Activated CD4-positive, alpha-beta T cell treated with anti-CD3 and anti-CD28 coated beads for 36 hours (primary cell): ENCODE data around the gene TBC1D20. TPM values are rescaled to one million over a fixed set of nuclear protein-coding genes. Genes with fewer than 3 reads are reported as not detected.

ENCODE experiments used
- ATAC-seq: fragments of 200-7000 bp; cut with Tn5 transposase; one replicate; pipeline ENCODE4 v1.10.0; 2021; ENCODE audit warnings: mild to moderate bottlenecking, moderate library complexity
- CTCF ChIA-PET: fragments of 350-600 bp; sonication (Branson Sonifier 250); formaldehyde crosslinking; loops from one replicate; lab custom pipeline; 2021; ENCODE audit warnings: antibody characterized with exemption; lab: Charles Lee
- POLR2A ChIA-PET: fragments of 350-600 bp; sonication (Branson Sonifier 250); formaldehyde crosslinking; loops from one replicate; lab custom pipeline; 2021; ENCODE audit warnings: antibody characterized with exemption, inconsistent platforms; lab: Charles Lee
- DNase-seq: peaks from one replicate; pipeline ENCODE4 v3.0.0-alpha.2; 2020
- H3K27ac Mint-ChIP-seq: one replicate; pipeline ENCODE4 v1.8.0; 2021; ENCODE audit warnings: mixed read lengths
- H3K27me3 Mint-ChIP-seq: one replicate; pipeline ENCODE4 v1.8.0; 2021; ENCODE audit warnings: mixed read lengths
- H3K36me3 Mint-ChIP-seq: one replicate; pipeline ENCODE4 v1.8.0; 2021; ENCODE audit warnings: low read depth, mixed read lengths
- H3K4me1 Mint-ChIP-seq: one replicate; pipeline ENCODE4 v1.8.0; 2021; ENCODE audit warnings: mixed read lengths
- H3K4me3 Mint-ChIP-seq: one replicate; pipeline ENCODE4 v1.8.0; 2021; ENCODE audit warnings: mild to moderate bottlenecking, moderate library complexity, mixed read lengths
- H3K9me3 Mint-ChIP-seq: one replicate; pipeline ENCODE4 v1.8.0; 2021; ENCODE audit warnings: low read depth, mixed read lengths
- intact Hi-C, 2 experiments: fragments of 100-400 bp; cut with DNase I in 1 of 2; cut with micrococcal nuclease in 1 of 2; formaldehyde crosslinking; loops; one replicate each; pipeline versions ENCODE4 v1.14.2 to v1.15.1; 2022 to 2024; cut with DNase I, micrococcal nuclease
- total RNA-seq, 2 experiments: library from RNA; stranded (reverse); gene quantifications; one replicate each; pipeline ENCODE4 v1.2.3, GENCODE V29; 2021

TBC1D20 gene
- total RNA-seq, 2 experiments from 2014 or later: 20.9 to 25.2 TPM

GRCh38 chr20:435558-435957, 26.8 kb downstream of the TBC1D20 start:
- Mint-ChIP-seq H3K4me1 (peaks cover 86% of the 10 kb centered on the region), H3K36me3 (peaks cover 78% of the 10 kb centered on the region), H3K27ac (peak overlapping the region; percentile 35), H3K27me3 (no peaks in the 10 kb centered on the region), H3K9me3 (no peaks in the 10 kb centered on the region), H3K4me3 (no peak overlapping the region)
- no peak for DNase-seq
- intact Hi-C loops: loop anchor here in 1 of 2 experiments (5.0 kb wide), 1 partner anchor 42 kb away; no protein-coding TSS in a partner anchor
- ATAC-seq: no peak
- ChIA-PET POLR2A (no interaction called here), CTCF (interaction anchor here (0.5 kb wide), 1 partner anchor 28 kb away, joined by 5 read pairs; no protein-coding TSS in a partner anchor)

GRCh38 chr20:434661-435419, 27.5 kb downstream of the TBC1D20 start:
- H3K4me1 Mint-ChIP-seq: peaks cover 79% of the 10 kb centered on the region
- ChIA-PET CTCF (interaction anchor here (1.0 kb wide), 1 partner anchor 44 kb away, joined by 3 read pairs; no protein-coding TSS in a partner anchor), POLR2A (no interaction called here)
- no peaks in the 10 kb centered on the region for H3K9me3 Mint-ChIP-seq
- no peak for ATAC-seq
- peak overlapping the region; percentile 94 for H3K27ac Mint-ChIP-seq
- no peaks in the 10 kb centered on the region for H3K27me3 Mint-ChIP-seq
- H3K4me3 Mint-ChIP-seq: no peak overlapping the region
- intact Hi-C loops: loop anchor here in 1 of 2 experiments (5.0 kb wide), 1 partner anchor 42 kb away; no protein-coding TSS in a partner anchor
- no peak for DNase-seq
- H3K36me3 Mint-ChIP-seq: peaks cover 74% of the 10 kb centered on the region

GRCh38 chr20:434221-434620, 28.1 kb downstream of the TBC1D20 start:
- H3K4me3 Mint-ChIP-seq: peak overlapping the region; percentile 51
- POLR2A ChIA-PET: no interaction called here
- ATAC-seq (no peak), DNase-seq (no peak)
- no peaks in the 10 kb centered on the region for H3K27me3 Mint-ChIP-seq
- CTCF ChIA-PET: interaction anchor here (1.0 kb wide), 1 partner anchor 44 kb away, joined by 3 read pairs; no protein-coding TSS in a partner anchor
- intact Hi-C loops: no loop called here
- H3K36me3 Mint-ChIP-seq: peaks cover 70% of the 10 kb centered on the region
- H3K9me3 Mint-ChIP-seq: no peaks in the 10 kb centered on the region
- H3K4me1 Mint-ChIP-seq: peaks cover 75% of the 10 kb centered on the region
- H3K27ac Mint-ChIP-seq: peak overlapping the region; percentile 94

- Mint-ChIP-seq H3K9me3 (no peaks in the 10 kb centered on the region), H3K4me3 (peak overlapping the region; percentile 51), H3K27ac (peak overlapping the region; percentile 94), H3K27me3 (no peaks in the 10 kb centered on the region), H3K4me1 (peaks cover 67% of the 10 kb centered on the region), H3K36me3 (peaks cover 65% of the 10 kb centered on the region)
- DNase-seq (peak; percentile 86), ATAC-seq (peak; percentile 86)
- ChIA-PET POLR2A (interaction anchor here (1.0 kb wide), 1 partner anchor 17 kb away, joined by 5 read pairs; no protein-coding TSS in a partner anchor), CTCF (interaction anchor here (0.6 to 1.1 kb wide), 3 partner anchors 29 to 136 kb away, joined by 3 to 4 read pairs (median 3); partner anchors contain the start of gene TBC1D20)
- intact Hi-C loops: loop anchor here (1.0 to 2.0 kb wide), 6 partner anchors 25 to 108 kb away; partner anchors contain the start of genes RBCK1 (in 2 of the 2), TBC1D20 (in 2 of the 2) and SOX12 (in 1 of the 2)
Measured at GRCh38 chr20:433300-433975, 28.9 kb downstream of the TBC1D20 start.

GRCh38 chr20:432677-433299, 29.5 kb downstream of the TBC1D20 start:
- DNase-seq: no peak
- H3K4me1 Mint-ChIP-seq: peaks cover 61% of the 10 kb centered on the region
- H3K4me3 Mint-ChIP-seq: peak overlapping the region; percentile 51
- ATAC-seq: no peak
- CTCF ChIA-PET: interaction anchor here (0.6 to 1.1 kb wide), 3 partner anchors 30 to 136 kb away, joined by 3 to 4 read pairs (median 3); partner anchors contain the start of gene TBC1D20
- peaks cover 63% of the 10 kb centered on the region for H3K36me3 Mint-ChIP-seq
- intact Hi-C loops: loop anchor here (1.0 to 2.0 kb wide), 6 partner anchors 24 to 107 kb away; partner anchors contain the start of genes RBCK1 (in 2 of the 2), TBC1D20 (in 2 of the 2) and SOX12 (in 1 of the 2)
- POLR2A ChIA-PET: interaction anchor here (1.0 kb wide), 1 partner anchor 17 kb away, joined by 5 read pairs; no protein-coding TSS in a partner anchor
- no peaks in the 10 kb centered on the region for H3K27me3 Mint-ChIP-seq
- peak overlapping the region; percentile 94 for H3K27ac Mint-ChIP-seq
- H3K9me3 Mint-ChIP-seq: no peaks in the 10 kb centered on the region

GRCh38 chr20:432208-432607, 30.1 kb downstream of the TBC1D20 start:
- Mint-ChIP-seq H3K27me3 (no peaks in the 10 kb centered on the region), H3K36me3 (peaks cover 63% of the 10 kb centered on the region), H3K9me3 (no peaks in the 10 kb centered on the region), H3K4me1 (peaks cover 58% of the 10 kb centered on the region), H3K4me3 (no peak overlapping the region), H3K27ac (peak overlapping the region; percentile 94)
- no peak for ATAC-seq
- CTCF ChIA-PET: interaction anchor here (0.7 to 1.2 kb wide), 5 partner anchors 10 to 79 kb away, joined by 3 to 4 read pairs (median 4); no protein-coding TSS in a partner anchor
- intact Hi-C loops: loop anchor here in 1 of 2 experiments (2.0 kb wide), 1 partner anchor 47 kb away; no protein-coding TSS in a partner anchor
- no peak for DNase-seq
- POLR2A ChIA-PET: no interaction called here

GRCh38 chr20:431012-431904, 31.1 kb downstream of the TBC1D20 start:
- no peaks in the 10 kb centered on the region for H3K27me3 Mint-ChIP-seq
- H3K4me1 Mint-ChIP-seq: peaks cover 62% of the 10 kb centered on the region
- no peak overlapping the region for H3K4me3 Mint-ChIP-seq
- intact Hi-C loops: no loop called here
- no peaks in the 10 kb centered on the region for H3K9me3 Mint-ChIP-seq
- H3K36me3 Mint-ChIP-seq: peaks cover 62% of the 10 kb centered on the region
- DNase-seq (peak; percentile 74), ATAC-seq (peak; percentile 22)
- H3K27ac Mint-ChIP-seq: peak overlapping the region; percentile 81
- ChIA-PET POLR2A (interaction anchor here (0.6 kb wide), 1 partner anchor 36 kb away, joined by 4 read pairs; no protein-coding TSS in a partner anchor), CTCF (interaction anchor here (0.5 to 1.3 kb wide), 10 partner anchors 9 to 214 kb away, joined by 3 to 6 read pairs (median 3); no protein-coding TSS in a partner anchor)

- Mint-ChIP-seq H3K27me3 (no peaks in the 10 kb centered on the region), H3K4me3 (no peak overlapping the region), H3K9me3 (no peaks in the 10 kb centered on the region), H3K27ac (no peak overlapping the region), H3K36me3 (peaks cover 59% of the 10 kb centered on the region), H3K4me1 (peaks cover 61% of the 10 kb centered on the region)
- ATAC-seq (no peak), DNase-seq (no peak)
- intact Hi-C loops: no loop called here
- CTCF ChIA-PET: interaction anchor here (1.0 to 1.3 kb wide), 2 partner anchors 58 to 76 kb away, joined by 3 read pairs; no protein-coding TSS in a partner anchor
- POLR2A ChIA-PET: no interaction called here
Measured at GRCh38 chr20:430091-430999, 32.0 kb downstream of the TBC1D20 start.

GRCh38 chr20:428658-429200, 33.6 kb downstream of the TBC1D20 start:
- intact Hi-C loops: no loop called here
- DNase-seq (no peak), ATAC-seq (no peak)
- H3K4me3 Mint-ChIP-seq: no peak overlapping the region
- no peaks in the 10 kb centered on the region for H3K9me3 Mint-ChIP-seq
- ChIA-PET CTCF (no interaction called here), POLR2A (no interaction called here)
- peaks cover 59% of the 10 kb centered on the region for H3K36me3 Mint-ChIP-seq
- H3K27ac Mint-ChIP-seq: no peak overlapping the region
- no peaks in the 10 kb centered on the region for H3K27me3 Mint-ChIP-seq
- H3K4me1 Mint-ChIP-seq: peaks cover 45% of the 10 kb centered on the region
